ENCODE results near the gene RASL12.

DNA sequence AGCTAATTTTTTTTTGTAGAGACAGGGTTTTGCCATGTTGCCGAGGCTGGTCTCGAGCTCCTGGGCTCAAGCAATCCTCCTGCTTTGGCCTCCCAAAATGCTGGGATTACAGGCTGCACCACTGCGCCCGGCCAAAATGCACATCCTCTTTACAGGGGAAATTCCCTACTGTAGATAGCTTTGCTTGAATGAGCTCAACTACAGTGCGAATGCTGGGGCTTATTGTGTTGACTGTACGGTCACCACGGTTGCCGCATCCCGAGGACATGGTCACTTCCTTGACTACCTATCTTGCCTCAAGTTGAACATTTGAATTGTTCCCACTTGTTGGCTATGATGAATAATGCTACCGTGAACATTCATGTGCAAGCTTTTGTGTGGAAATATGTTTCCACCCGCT, 33.1 kb downstream of the RASL12 start:
- TF ChIP-seq CTCF (conservative IDR thresholded peaks at IDR 0.05; ENCODE audit: low read depth, low read length): no peak
- TF ChIP-seq RAD21 (IDR thresholded peaks at IDR 0.05; ENCODE audit: low read length): no peak
- no peak for TF ChIP-seq RFX5 (IDR thresholded peaks at IDR 0.05; ENCODE audit: low read depth, low read length)
- TF ChIP-seq, protein P1, sequence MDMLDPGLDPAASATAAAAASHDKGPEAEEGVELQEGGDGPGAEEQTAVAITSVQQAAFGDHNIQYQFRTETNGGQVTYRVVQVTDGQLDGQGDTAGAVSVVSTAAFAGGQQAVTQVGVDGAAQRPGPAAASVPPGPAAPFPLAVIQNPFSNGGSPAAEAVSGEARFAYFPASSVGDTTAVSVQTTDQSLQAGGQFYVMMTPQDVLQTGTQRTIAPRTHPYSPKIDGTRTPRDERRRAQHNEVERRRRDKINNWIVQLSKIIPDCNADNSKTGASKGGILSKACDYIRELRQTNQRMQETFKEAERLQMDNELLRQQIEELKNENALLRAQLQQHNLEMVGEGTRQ (IDR thresholded peaks at IDR 0.05; ENCODE audit: low read depth, low read length): no peak
- TF ChIP-seq CEBPB (IDR thresholded peaks at IDR 0.05; ENCODE audit: low read depth, low read length): no peak
- TF ChIP-seq POLR2A (IDR thresholded peaks at IDR 0.05; ENCODE audit: low read depth, low read length): no peak

Data from IMR-90 (cell line).